Endodermal cell (in vitro differentiated cells): ENCODE results near the gene TAF1L. TPM values are rescaled to one million over a fixed set of nuclear protein-coding genes. Genes with fewer than 3 reads are reported as not detected.

Source experiments
- DNase-seq: peaks from one replicate; pipeline ENCODE4 v3.0.0-alpha.2; 2017
- H3K27ac ChIP-seq: 2 replicates; pipeline ENCODE4 v1.5.1; 2013; ENCODE audit warnings: mild to moderate bottlenecking, low read depth, low read length, moderate library complexity
- H3K27me3 ChIP-seq: 2 replicates; pipeline ENCODE4 v1.6.1; 2013; ENCODE audit warnings: mild to moderate bottlenecking, low read length, moderate library complexity; ENCODE audit not compliant: insufficient read depth, control insufficient read depth, poor library complexity, severe bottlenecking
- H3K36me3 ChIP-seq: 2 replicates; pipeline ENCODE4 v1.7.0; 2013; ENCODE audit warnings: mild to moderate bottlenecking, low read length, moderate library complexity; ENCODE audit not compliant: control insufficient read depth, insufficient read depth
- H3K4me1 ChIP-seq: one replicate; pipeline ENCODE4 v1.7.0; 2013; ENCODE audit warnings: low read length; ENCODE audit not compliant: control insufficient read depth, insufficient read depth
- H3K4me3 ChIP-seq: 2 replicates; pipeline ENCODE4 v1.5.1; 2013; ENCODE audit warnings: mild to moderate bottlenecking, low read length, moderate library complexity
- H3K9ac ChIP-seq: 2 replicates; pipeline ENCODE4 v1.6.1; 2013; ENCODE audit warnings: mild to moderate bottlenecking, low read length, moderate library complexity; ENCODE audit not compliant: poor library complexity, severe bottlenecking; ENCODE audit errors: extremely low read depth
- H3K9me3 ChIP-seq: 2 replicates; pipeline ENCODE4 v1.6.1; 2013; ENCODE audit warnings: mild to moderate bottlenecking, low read length, moderate library complexity; ENCODE audit not compliant: control insufficient read depth
- H3K27ac Mint-ChIP-seq: 2 replicates; pipeline ENCODE4 v1.8.0; 2020; ENCODE audit warnings: mixed read lengths
- H3K27me3 Mint-ChIP-seq: 2 replicates; pipeline ENCODE4 v1.8.0; 2021; ENCODE audit warnings: mild to moderate bottlenecking, mixed read lengths; ENCODE audit not compliant: insufficient read depth
- H3K36me3 Mint-ChIP-seq: 2 replicates; pipeline ENCODE4 v1.8.0; 2020; ENCODE audit warnings: low read depth, mixed read lengths
- H3K4me1 Mint-ChIP-seq: 2 replicates; pipeline ENCODE4 v1.8.0; 2020; ENCODE audit warnings: mixed read lengths
- H3K4me3 Mint-ChIP-seq: 2 replicates; pipeline ENCODE4 v1.8.0; 2020; ENCODE audit warnings: mild to moderate bottlenecking, moderate library complexity, mixed read lengths
- H3K9me3 Mint-ChIP-seq: 2 replicates; pipeline ENCODE4 v1.8.0; 2020; ENCODE audit warnings: mild to moderate bottlenecking, mixed read lengths
- CTCF ChIP-seq: fragments of 200-600 bp; sonication (generic); conservative IDR thresholded peaks from 2 replicates; pipeline ENCODE4 v1.5.0; 2021; ENCODE audit warnings: antibody characterized with exemption, mild to moderate bottlenecking
- WGBS, 2 experiments: methylation state at CpG; one replicate each; pipeline versions ENCODE4 v1.1.5 to v1.1.7; 2013; ENCODE audit warnings: missing lambda C conversion rate in 2 of 2, mixed read lengths in 1 of 2; ENCODE audit not compliant: insufficient coverage in 1 of 2, insufficient read length in 1 of 2; 5-methylcytosine and 5-hydroxymethylcytosine counted together
- total RNA-seq, 2 donors: library from RNA; stranded (reverse); fragmentation: NEBNext Ultra II Directional in 1 of 2; extraction: Animal tissue kit (Norgen Biotek cat#: 25700) in 1 of 2; gene quantifications; 2 replicates in 1 of 2; 3 replicates in 1 of 2; pipeline ENCODE4 v1.2.1, GENCODE V29; 2021

Gene TAF1L
- total RNA-seq, 2 donors from 2014 or later = not detected

GRCh38 chr9:32622948-32623347 is 12.5 kb downstream of the TAF1L start:
- TF ChIP-seq CTCF = no peak
- Histone ChIP-seq H3K9me3 (no peaks in the 10 kb centered on the region), H3K27me3 (peaks cover 16% of the 10 kb centered on the region), H3K4me3 (no peak overlapping the region), H3K4me1 (no peaks in the 10 kb centered on the region), H3K27ac (no peak overlapping the region), H3K36me3 (no peaks in the 10 kb centered on the region), H3K9ac (no peak overlapping the region)
- Mint-ChIP-seq H3K27ac (no peak overlapping the region), H3K4me1 (no peaks in the 10 kb centered on the region), H3K36me3 (no peaks in the 10 kb centered on the region), H3K27me3 (no peaks in the 10 kb centered on the region), H3K4me3 (no peak overlapping the region), H3K9me3 (no peaks in the 10 kb centered on the region)
- 70% methylated on average over 1 of the region's 1 CpG; no CpG with 5 or more reads in 1 of the 2 experiments for WGBS, 2 experiments
- no peak for DNase-seq

- no peaks in the 10 kb centered on the region for H3K27me3 Mint-ChIP-seq
- no peak for TF ChIP-seq CTCF
Observed at GRCh38 chr9:32618261-32618660, 17.2 kb downstream of the TAF1L start.

GRCh38 chr9:32606811-32607210 is 28.7 kb downstream of the TAF1L start:
- Mint-ChIP-seq H3K27ac (no peak overlapping the region), H3K4me1 (no peaks in the 10 kb centered on the region), H3K27me3 (no peaks in the 10 kb centered on the region), H3K9me3 (peaks cover 18% of the 10 kb centered on the region), H3K4me3 (no peak overlapping the region), H3K36me3 (no peaks in the 10 kb centered on the region)
- Histone ChIP-seq H3K4me3 (no peak overlapping the region), H3K36me3 (no peaks in the 10 kb centered on the region), H3K4me1 (no peaks in the 10 kb centered on the region), H3K9me3 (no peaks in the 10 kb centered on the region), H3K9ac (no peak overlapping the region), H3K27me3 (peaks cover 2% of the 10 kb centered on the region), H3K27ac (no peak overlapping the region)
- no peak for TF ChIP-seq CTCF
- 63 to 96% methylated on average over 1 of the region's 2 CpGs for WGBS, 2 experiments
- no peak for DNase-seq

More at GRCh38 chr9:32618261-32618660, 17.2 kb downstream of the TAF1L start:
- no peaks in the 10 kb centered on the region for H3K36me3 Mint-ChIP-seq
- no peaks in the 10 kb centered on the region for H3K9me3 Mint-ChIP-seq
- H3K9me3 ChIP-seq = no peaks in the 10 kb centered on the region
- H3K9ac ChIP-seq = no peak overlapping the region
- peaks cover 9% of the 10 kb centered on the region for H3K27me3 ChIP-seq
- no peak overlapping the region for H3K4me3 ChIP-seq
- no peaks in the 10 kb centered on the region for H3K4me1 ChIP-seq
- 73 to 84% methylated on average over 5 of the region's 5 CpGs for WGBS, 2 experiments
- no peak for DNase-seq
- no peak overlapping the region for H3K4me3 Mint-ChIP-seq
- no peaks in the 10 kb centered on the region for H3K36me3 ChIP-seq
- H3K4me1 Mint-ChIP-seq = no peaks in the 10 kb centered on the region
- no peak overlapping the region for H3K27ac ChIP-seq
- no peak overlapping the region for H3K27ac Mint-ChIP-seq
